HG02623 (cell line): ENCODE results near the gene AMER2.

Source experiments
- ATAC-seq: cut with Tn5 transposase; IDR thresholded peaks from one replicate; pipeline ENCODE4 v1.9.1; 2021; ENCODE audit warnings: moderate library complexity; ENCODE audit not compliant: unreplicated experiment

AMER2 gene

DNA sequence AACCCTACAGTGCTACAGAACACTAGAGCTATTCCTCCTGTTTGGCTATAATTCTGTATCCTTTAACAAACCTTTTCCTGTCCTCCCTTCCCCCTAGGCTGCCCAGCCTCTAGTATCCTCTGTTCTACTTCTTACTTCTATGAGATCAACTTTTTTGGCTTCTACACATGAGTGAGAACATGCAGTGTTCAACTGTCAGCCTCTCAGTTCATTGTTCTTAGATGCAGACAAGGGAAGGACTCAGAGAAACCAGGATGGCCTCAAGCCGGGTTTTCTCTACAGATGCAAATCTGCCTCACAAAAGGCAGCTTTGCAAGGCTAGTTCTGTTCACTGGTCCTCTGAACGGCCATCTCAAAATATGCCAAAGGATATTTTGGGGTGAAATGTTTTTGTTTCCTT lies 18.4 kb downstream of the AMER2 start:
- no peak for ATAC-seq

DNA sequence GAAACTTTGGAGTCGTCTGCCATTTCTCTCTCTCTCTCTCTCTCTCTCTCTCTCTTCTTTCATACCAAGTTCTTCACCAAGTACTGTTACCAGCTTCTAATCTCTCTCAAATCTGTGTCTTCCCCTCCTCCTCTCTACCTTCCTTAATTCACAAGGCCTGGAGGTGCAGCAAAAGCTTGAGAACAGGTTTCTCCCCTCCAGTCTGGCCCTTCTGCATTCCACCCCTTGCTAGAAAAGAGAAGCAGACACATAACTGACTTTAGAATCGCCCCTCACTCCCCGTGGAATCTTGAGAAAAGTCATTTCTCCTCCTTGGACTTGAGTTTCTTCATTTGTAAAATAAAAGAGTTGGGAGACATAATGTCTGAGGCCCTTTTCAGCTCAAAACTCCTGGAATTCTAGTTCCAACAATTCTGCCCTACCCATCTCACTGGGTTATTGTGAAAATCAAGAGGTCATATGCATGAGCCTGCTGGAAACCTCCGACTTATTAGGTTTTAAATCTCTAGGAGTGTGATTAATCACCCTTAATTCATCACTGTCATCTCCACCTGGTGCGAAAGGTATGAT lies 20.4 kb downstream of the AMER2 start:
- ATAC-seq, result no peak

DNA sequence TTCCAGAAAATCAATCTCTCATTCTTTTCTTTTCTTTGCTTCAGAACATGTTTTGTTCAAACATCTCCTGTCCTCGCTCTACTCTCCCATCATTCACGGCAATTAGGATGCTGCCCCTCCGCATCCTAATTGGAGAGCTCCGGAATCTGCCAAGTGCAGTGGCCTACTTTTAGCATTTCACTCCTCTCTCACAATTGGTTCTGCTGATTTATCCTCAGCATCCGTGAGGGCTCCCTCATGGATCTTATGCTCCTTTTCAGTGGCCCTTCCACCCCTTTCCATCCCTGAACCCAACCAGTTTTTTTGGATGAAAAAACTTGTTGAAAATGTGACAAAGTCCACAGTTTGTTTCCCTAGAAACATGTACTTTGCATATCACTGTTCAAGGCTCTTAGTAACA lies 22.4 kb downstream of the AMER2 start:
- ATAC-seq, result no peak

DNA sequence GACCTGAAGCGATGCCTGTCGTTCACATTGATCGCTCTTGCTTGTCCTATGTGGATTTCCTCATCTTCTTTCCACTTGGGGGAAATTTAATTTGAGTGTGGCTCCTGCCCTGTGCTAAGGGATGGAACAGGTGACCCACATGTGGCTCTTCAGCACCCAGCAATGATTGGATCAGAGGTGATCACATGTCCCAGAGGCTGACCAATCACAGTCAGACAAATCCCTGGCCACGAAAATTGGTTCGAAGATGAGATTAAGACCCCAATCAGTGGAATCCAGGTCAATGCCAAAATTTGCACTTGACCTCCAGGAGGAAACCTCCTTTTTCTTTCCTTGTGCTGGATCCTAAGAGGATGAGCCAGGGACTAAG lies 23.7 kb downstream of the AMER2 start:
- ATAC-seq, result no peak

DNA sequence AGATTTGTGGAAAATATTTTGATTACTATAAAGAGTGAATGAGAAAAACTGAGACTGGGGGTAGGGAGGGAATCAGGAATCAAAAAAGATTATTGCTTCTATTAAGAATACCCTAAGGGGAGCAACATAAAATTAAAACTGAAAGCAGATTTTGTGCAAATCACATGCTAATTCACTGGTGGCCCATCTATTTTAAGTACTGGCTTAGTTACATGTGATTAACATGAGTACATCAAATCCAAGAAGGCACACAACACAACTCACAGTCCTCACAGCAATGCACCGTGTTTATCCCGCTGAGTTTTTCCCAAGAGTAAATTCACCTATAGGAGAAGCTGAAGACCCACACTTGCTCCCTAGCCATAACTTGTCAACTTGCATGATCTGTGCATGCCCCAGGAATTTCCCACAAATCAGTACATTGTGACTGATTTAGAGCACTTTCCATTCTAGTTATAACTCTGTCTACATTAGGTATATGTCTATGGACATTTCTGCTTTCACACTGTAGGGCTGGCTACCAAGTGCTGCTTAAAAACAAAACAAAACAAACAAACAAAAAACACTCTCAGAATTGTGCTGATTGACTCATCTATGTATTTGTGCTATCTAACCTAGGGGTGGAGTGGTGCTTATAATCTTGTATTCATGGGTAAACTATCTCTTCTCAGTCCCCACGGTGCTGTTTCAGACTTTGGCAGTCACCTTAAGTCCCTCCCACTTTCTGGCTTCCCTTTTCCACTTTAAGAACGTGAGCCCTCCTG lies 24.3 kb downstream of the AMER2 start:
- ATAC-seq, result peak; percentile 74

DNA sequence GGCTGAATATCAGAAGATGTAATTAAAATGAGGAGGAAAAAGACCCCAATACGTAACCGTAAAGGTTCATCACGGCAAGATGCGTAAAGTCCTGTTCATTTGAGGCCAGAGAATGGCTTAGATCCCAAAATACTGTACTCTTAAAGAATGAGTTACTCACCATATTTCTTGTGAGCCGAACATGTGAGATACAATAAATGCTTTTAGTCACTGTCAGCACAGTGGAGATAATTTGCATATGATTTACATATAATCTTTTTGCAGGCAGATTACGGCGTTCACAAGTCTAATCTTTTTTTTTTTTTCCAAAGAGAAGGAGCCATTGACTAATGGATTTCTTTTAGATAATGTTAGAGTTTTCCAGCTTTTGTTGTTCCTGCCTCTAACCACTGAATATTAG lies 28.4 kb downstream of the AMER2 start:
- no peak for ATAC-seq

DNA sequence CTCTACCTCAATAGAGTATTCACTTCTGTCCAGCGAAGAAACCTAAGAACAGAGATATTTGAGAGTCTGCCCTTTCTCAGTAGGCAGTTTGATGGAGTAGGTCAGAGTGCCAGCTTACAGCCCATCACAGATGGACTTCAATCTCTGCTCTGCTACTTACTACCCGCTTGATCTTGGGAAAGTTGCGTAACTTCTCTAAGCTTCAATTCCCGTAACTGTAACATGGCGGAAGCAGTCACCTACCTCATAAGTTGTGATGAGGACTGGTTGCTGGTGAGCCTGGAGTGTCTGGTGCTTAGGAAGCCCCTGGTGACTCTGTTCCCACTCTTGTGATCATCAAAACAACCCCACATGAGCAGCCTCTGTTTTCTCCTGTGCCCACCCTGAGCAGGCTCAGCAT lies 31.0 kb downstream of the AMER2 start:
- ATAC-seq, result no peak

DNA sequence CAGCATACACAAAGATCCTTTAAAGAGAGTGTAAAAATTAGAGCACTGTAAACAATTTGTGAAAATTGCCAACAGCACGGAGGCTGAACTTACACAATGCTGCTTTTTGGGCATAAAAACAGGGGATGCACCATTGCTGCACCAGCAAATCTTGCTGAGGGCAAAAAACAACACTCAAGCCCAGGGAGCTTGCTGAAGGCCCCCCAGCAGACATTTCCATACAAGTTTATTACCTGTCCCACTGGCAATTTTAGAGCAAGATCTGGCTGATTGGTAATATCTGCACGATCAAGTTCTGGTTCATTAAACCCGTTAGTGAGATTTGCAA lies 34.3 kb downstream of the AMER2 start:
- ATAC-seq, result no peak

DNA sequence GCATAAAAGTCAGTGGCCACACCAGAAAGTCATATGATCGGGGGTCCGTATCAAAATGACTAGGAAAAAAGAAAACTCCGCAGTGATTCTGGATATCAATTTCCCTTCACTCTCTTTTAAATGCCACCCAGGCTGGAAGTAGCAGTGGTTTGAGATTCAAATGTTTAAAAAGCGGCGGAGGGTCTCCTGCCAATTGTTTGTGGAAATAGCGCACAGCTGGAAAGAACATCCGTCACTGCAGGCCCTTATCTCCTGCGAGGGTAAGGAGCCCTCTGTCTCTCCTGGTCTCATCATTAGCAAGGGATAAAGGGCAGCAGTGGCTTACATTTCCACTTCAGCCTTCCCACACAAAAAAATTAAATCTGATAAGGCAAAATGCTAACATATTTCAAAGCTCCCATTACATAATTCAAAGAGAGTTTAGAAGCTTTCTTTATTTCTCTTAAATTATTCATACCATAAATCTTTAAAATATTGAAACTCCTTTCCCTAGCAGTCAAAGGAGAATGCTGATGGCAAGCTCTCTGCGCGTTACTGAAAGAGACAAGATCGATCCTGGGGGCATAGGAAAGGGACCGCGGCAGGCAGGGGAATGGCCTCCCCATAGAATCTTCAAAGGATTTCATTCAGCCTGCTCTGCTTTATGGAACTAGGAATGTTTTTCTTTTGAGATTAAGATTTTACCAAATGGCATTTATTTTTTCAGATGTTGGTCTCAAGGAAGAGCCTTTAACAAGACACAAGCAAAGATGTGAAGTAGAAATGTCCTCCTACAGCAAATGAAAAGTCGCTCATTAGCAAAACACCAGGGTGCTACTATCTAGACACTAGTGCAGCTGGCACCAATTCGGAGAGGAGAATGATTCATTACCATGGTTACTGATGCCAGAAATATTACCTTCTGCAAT lies 35.0 kb downstream of the AMER2 start:
- no peak for ATAC-seq

DNA sequence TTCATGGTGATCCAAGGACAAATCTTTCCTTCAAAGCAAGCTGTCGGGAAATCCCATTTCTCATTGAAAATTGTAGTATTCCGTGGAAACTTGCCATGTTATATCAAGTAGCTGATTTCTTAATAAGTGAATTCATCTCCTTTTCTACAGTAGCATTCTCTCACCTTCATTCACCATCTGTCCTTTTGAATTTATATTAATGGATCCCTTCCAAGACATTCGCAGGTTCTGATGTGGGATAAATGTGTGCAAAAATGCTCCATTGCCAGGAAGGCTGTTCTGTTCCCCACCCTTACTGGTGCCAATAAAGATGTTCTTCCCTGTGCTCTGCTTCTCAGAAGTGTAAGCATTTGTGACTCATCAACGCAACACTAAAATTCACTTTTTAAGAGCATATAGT lies 36.2 kb downstream of the AMER2 start:
- no peak for ATAC-seq

DNA sequence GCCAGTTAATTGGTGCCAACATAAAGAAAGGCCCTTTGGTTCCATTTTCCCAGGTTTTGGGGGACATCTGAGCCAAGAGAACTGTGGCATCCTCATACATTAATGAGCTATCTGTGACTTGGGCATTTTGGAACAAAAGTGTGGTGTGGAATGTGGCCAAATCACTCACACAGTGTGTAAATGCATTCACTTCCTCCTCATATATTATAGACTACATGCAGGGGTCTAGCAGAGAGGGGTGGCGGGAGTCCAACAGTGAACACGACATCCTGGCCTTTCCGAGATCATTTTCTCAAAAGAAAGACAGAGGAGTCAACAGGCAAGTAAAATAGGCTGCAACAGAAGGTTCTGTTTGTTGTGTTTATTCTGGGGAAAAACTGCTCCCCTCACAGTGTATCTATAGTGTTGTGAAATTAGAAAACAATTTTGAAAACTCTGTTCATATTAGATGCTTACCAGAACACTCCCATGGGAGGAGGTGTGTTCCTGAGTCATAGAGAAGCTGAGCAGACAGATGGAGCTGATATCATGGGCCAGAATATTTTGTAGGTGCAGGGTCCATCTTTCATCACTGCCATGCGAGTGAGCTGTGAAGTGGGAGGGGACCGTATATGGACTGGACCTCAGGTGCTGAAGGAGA lies 39.2 kb downstream of the AMER2 start:
- no peak for ATAC-seq

DNA sequence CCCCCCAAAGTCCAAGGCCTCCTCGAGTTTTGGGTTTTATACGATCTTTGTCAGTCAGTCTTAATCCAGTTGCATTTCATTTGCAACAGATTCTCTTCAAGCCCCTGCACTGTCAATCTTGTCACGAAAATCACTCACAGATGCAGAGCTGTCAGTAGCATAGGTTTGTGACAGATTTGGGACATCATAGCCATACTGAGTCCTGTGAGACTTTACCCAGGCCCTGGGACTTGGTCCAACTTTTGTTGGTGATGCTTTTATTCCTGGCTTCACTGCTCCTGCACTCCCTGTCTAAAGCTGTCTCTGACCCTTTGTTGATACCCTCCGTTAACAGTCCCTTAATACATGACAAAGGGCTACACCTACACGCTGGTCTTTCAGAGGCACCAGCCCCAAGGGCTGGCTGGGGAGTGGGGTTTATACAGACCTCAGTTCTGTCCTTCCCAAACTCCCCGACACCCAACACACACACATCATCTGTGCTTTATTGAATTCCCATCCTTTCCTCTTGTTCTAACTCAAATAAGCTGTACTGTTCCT lies 40.1 kb downstream of the AMER2 start:
- ATAC-seq, result no peak

DNA sequence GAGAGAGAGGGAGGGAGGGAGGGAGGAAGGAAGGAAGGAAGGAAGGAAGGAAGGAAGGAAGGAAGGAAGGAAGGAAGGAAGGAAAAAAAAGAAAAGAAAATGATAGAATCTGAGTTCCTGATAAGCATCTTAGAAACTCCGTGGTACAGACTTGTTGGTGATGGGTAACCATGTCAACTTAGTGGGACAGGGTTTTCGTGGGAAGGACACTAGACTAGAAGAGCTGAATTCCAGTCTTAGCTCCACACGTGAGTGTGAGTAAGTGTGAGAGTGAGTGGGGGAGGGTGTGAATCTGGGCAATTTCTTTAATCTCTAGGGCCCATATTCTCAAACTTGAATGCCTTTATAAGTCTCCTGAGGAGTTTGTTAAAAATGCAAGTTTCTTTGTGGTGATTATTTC lies 41.1 kb downstream of the AMER2 start:
- ATAC-seq, result no peak

DNA sequence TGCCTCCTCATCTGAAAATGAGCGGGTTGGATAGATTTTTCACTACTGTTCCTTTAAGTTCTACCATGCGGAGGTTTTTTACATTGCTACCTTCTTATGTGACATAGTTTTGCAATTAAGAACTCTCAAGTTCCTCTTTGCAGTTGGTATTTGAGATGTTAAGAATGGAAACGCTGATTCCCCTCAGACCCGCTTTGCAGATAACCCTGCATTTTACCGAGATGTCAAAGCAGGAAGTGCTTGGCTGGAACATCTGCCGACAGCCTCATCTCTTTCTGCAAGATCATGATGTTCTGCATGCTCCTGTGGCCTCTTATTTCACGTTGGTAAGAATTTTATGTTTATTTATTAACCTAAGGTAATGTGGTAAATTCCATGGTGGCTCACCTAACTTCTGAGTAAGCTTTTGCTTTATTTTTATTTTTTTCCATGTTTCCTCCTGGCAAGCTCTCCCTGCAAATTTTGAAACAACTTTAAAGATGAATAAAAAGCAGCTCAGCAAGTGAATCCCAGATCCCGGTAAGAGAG lies 53.6 kb downstream of the AMER2 start:
- no peak for ATAC-seq

DNA sequence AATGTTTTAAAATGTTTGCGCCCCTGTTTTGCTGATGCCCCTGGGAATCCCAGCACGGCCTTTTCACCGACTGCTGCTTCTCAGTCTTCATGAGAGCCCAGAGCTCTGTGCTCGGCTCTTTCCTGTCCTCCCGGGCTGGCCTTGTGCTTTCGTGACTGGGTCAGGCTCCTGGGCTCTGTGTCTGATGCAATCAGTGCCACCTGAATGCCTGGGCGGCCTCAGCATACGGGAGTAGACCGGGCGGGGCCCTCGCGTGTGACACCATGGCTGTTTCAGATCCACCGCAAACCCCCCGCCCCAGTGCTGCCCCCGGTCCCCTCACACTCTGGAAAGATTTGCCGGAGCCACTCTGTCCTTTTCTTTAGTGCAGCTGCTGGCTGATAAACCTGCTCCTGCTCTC lies 54.8 kb downstream of the AMER2 start:
- no peak for ATAC-seq

DNA sequence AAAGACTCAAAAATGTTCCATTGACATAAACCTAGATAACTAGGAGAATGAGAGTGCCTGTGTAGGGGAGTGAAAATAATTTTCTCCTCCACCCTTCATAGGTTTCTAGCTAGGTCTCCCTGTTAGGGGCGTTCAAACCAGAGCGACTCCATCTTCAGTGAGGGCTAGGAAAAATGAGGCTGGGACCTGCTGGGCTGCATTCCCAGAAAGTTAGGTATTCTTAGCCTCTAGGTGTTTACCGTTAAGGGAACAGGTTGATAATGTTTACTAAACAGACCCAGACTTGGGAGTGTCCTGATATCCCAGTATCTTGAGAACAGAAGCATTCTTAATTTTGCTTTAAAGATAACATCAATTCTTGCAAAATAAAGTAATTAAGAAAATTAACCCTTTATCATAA lies 56.0 kb downstream of the AMER2 start:
- no peak for ATAC-seq

DNA sequence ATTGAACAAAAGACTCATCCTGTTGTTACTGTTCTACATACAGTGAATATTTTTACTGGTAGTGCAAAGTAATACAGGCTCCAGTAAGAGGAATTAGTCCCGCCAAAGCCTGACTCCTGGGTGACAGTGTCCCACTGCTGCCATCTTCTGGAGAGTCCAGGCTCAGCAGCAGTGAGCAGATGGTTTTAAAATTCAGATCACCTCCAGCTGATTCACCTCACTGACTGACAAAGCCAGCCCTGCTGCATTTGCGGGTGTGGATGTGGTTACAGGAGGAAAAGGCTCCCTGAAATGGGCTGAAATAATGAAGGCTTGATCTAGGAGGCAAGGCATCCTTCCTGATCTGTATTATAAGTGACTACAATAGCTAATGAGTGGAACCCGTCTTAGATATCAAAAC lies 57.9 kb downstream of the AMER2 start:
- ATAC-seq, result no peak

DNA sequence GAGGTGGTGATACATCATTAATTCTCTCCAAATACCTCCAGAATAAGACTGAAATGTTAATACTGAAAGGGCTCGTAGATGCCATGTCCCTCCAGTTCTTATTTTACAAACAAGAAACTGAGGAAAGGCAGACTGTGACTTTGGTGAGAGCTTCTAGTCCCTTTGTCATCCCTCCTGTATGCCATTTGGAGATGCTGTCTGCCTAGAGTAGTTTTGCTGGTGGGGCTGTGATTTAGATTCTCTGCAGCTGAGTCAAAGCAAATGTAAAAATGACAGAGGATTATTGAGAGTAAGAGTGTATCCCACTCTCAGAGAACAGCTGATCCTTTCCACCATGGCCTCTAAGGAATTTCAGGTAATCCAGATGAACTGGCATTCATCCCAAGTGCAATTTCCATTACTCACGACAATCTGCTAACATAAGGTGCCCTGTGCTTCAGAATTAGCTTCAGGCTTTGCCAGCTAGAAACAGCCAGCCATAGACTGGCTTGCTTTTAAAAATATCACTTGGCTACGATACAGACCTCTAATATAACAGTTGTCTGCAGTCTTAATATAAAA lies 59.3 kb downstream of the AMER2 start:
- ATAC-seq, result no peak
